K562 (cell line): ENCODE results near the gene ANKS1A. TPM values are rescaled to one million over a fixed set of nuclear protein-coding genes. Genes with fewer than 3 reads are reported as not detected.

ENCODE experiments used
- CC2D1A ChIP-seq: fragments of 450-650 bp; IDR thresholded peaks from 2 replicates; pipeline ENCODE4 v1.6.1; 2017; ENCODE audit warnings: mild to moderate bottlenecking
- CGGBP1 ChIP-seq: fragments of 250-450 bp; sonication (Bioruptor Pico); IDR thresholded peaks from 2 replicates; pipeline ENCODE4 v1.9.0; 2021; ENCODE audit warnings: mild to moderate bottlenecking
- ETV1 ChIP-seq: fragments of 450-650 bp; conservative IDR thresholded peaks from 2 replicates; pipeline ENCODE4 v1.6.1; 2016; ENCODE audit warnings: missing genetic modification characterization, control low read depth, low read depth, missing compliant biosample characterization
- FOXJ2 ChIP-seq: fragments of 200-800 bp; sonication (Bioruptor generic); IDR thresholded peaks from 2 replicates; pipeline ENCODE4 v1.6.1; 2016; ENCODE audit warnings: missing genetic modification characterization, missing compliant biosample characterization
- HDAC2 ChIP-seq: fragments of 450-650 bp; IDR thresholded peaks from 2 replicates; pipeline ENCODE4 v1.6.1; 2016; ENCODE audit warnings: mild to moderate bottlenecking
- HNRNPH1 ChIP-seq: fragments of 200-400 bp; formaldehyde crosslinking; optimal IDR thresholded peaks from 2 replicates; pipeline ENCODE3; 2017; ENCODE audit warnings: low read depth, mild to moderate bottlenecking, low read length, moderate library complexity
- IRF2 ChIP-seq: sonication (generic); formaldehyde crosslinking; IDR thresholded peaks from 2 replicates; pipeline ENCODE4 v1.8.1; 2022; ENCODE audit warnings: mild to moderate bottlenecking, missing genetic modification reagents
- KLF1 ChIP-seq: fragments of 450-650 bp; IDR thresholded peaks from 2 replicates; pipeline ENCODE4 v1.6.1; 2016; ENCODE audit warnings: missing genetic modification characterization, missing compliant biosample characterization
- MYC ChIP-seq, 2 experiments: fragments of 250-450 bp in 1 of 2; sonication (Bioruptor Pico) in 1 of 2; IDR thresholded peaks; 2 replicates each; pipeline versions ENCODE4 v1.5.1 to v1.6.1; 2012 to 2021; ENCODE audit warnings: low read depth in 2 of 2, borderline replicate concordance in 1 of 2, improper control_type of control experiment in 1 of 2, low read length in 1 of 2, mild to moderate bottlenecking in 1 of 2, moderate library complexity in 1 of 2
- NCOR1 ChIP-seq: fragments of 450-650 bp; IDR thresholded peaks from 2 replicates; pipeline ENCODE4 v1.6.1; 2016; ENCODE audit warnings: mild to moderate bottlenecking, moderate library complexity
- PPARD ChIP-seq: fragments of 250-450 bp; sonication (Bioruptor Pico); IDR thresholded peaks from 2 replicates; pipeline ENCODE4 v1.8.0; 2022; ENCODE audit warnings: inconsistent platforms, mild to moderate bottlenecking, moderate library complexity
- RBM22 ChIP-seq: fragments of 200-400 bp; formaldehyde crosslinking; IDR thresholded peaks from 2 replicates; pipeline ENCODE4 v1.6.1; 2018; ENCODE audit warnings: low read length, low read depth; ENCODE audit not compliant: poor library complexity, severe bottlenecking
- TAF1 ChIP-seq: IDR thresholded peaks from 2 replicates; pipeline ENCODE4 v1.6.1; 2011; ENCODE audit warnings: mild to moderate bottlenecking, low read length, moderate library complexity; ENCODE audit not compliant: insufficient read depth, control insufficient read depth, severe bottlenecking; ENCODE audit errors: extremely low read depth
- TEAD2 ChIP-seq: fragments of 450-650 bp; IDR thresholded peaks from 2 replicates; pipeline ENCODE4 v1.6.1; 2016; ENCODE audit warnings: missing genetic modification characterization, control low read depth, missing compliant biosample characterization
- ZNF589 ChIP-seq: fragments of 200-800 bp; sonication (Bioruptor generic); IDR thresholded peaks from 2 replicates; pipeline ENCODE4 v1.6.1; 2016; ENCODE audit warnings: low read depth, missing genetic modification characterization, missing compliant biosample characterization
- ZNF764 ChIP-seq: fragments of 250-450 bp; sonication (Bioruptor Pico); IDR thresholded peaks from 2 replicates; pipeline ENCODE4 v1.4.0; 2020; ENCODE audit warnings: low read depth, mild to moderate bottlenecking, moderate library complexity
- polyA plus RNA-seq, 8 experiments: library from polyadenylated mRNA; depleted of rRNA in 4 of 8; stranded (reverse) in 5 of 8; unstranded in 3 of 8; fragments of >200 nt; fragmentation: Nextera tagmentation in 2 of 8; fragmentation: Illumina TruSeq in 1 of 8; extraction: Ambion mirVana in 2 of 8; extraction: Trizol in 1 of 8; gene quantifications; 2 replicates each; pipeline versions ENCODE4 v1.2.1 to v1.2.3, GENCODE V29; 2011 to 2014; ENCODE audit warnings: inconsistent platforms in 1 of 8, missing spikeins in 1 of 8
- total RNA-seq, 7 experiments: library from RNA; depleted of rRNA in 6 of 7; stranded (reverse); fragments of >200 nt in 6 of 7; fragmentation: Illumina TruSeq in 2 of 7; extraction: Trizol in 2 of 7; gene quantifications; 2 replicates each; pipeline versions ENCODE4 v1.2.1 to v1.2.3, GENCODE V29; 2011 to 2021; ENCODE audit warnings: low replicate concordance in 1 of 7
- TF ChIP-seq, protein P1 (sequence below): fragments of 250-450 bp; sonication (Bioruptor Pico); IDR thresholded peaks from 2 replicates; pipeline ENCODE4 v1.4.0; 2020
- TF ChIP-seq, protein P2 (sequence below): sonication (generic); formaldehyde crosslinking; IDR thresholded peaks from 2 replicates; pipeline ENCODE4 v1.8.1; 2023; ENCODE audit warnings: mild to moderate bottlenecking, missing genetic modification reagents
- TF ChIP-seq, protein P3 (sequence below): fragments of 450-650 bp; IDR thresholded peaks from 2 replicates; pipeline ENCODE4 v1.6.1; 2014; ENCODE audit warnings: low read depth, mild to moderate bottlenecking, moderate library complexity, borderline replicate concordance

Gene ANKS1A
- total and polyA plus RNA-seq, 9 of the 15 experiments (the other 6 are each of a cell fraction or from before 2014, with no cell fraction given): 1.1 to 13.8 (median 5.3) TPM

DNA sequence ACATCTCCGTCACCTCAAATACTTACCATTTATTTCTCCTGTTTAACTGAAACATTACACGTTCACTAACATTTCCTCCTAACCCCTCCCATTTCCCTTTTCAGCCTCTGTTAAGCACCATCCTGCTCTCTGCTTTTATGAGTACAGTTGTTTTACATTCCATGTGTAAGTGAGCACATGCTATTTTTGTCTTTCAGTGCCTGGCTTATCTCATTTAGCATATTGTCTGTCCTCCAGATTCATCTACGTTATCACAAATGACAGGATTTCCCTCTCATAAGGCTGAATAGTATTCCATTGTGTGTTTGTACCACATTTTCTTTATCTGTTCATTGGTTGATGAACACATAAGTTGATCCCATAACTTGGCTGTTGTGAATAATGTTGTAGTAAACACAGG, 23.9 kb upstream of the ANKS1A start (continued):
- TF ChIP-seq, protein P1, sequence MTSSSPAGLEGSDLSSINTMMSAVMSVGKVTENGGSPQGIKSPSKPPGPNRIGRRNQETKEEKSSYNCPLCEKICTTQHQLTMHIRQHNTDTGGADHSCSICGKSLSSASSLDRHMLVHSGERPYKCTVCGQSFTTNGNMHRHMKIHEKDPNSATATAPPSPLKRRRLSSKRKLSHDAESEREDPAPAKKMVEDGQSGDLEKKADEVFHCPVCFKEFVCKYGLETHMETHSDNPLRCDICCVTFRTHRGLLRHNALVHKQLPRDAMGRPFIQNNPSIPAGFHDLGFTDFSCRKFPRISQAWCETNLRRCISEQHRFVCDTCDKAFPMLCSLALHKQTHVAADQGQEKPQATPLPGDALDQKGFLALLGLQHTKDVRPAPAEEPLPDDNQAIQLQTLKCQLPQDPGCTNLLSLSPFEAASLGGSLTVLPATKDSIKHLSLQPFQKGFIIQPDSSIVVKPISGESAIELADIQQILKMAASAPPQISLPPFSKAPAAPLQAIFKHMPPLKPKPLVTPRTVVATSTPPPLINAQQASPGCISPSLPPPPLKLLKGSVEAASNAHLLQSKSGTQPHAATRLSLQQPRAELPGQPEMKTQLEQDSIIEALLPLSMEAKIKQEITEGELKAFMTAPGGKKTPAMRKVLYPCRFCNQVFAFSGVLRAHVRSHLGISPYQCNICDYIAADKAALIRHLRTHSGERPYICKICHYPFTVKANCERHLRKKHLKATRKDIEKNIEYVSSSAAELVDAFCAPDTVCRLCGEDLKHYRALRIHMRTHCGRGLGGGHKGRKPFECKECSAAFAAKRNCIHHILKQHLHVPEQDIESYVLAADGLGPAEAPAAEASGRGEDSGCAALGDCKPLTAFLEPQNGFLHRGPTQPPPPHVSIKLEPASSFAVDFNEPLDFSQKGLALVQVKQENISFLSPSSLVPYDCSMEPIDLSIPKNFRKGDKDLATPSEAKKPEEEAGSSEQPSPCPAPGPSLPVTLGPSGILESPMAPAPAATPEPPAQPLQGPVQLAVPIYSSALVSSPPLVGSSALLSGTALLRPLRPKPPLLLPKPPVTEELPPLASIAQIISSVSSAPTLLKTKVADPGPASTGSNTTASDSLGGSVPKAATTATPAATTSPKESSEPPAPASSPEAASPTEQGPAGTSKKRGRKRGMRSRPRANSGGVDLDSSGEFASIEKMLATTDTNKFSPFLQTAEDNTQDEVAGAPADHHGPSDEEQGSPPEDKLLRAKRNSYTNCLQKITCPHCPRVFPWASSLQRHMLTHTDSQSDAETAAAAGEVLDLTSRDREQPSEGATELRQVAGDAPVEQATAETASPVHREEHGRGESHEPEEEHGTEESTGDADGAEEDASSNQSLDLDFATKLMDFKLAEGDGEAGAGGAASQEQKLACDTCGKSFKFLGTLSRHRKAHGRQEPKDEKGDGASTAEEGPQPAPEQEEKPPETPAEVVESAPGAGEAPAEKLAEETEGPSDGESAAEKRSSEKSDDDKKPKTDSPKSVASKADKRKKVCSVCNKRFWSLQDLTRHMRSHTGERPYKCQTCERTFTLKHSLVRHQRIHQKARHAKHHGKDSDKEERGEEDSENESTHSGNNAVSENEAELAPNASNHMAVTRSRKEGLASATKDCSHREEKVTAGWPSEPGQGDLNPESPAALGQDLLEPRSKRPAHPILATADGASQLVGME (CRISPR knock-in tag): no peak
- TF ChIP-seq CGGBP1 (CRISPR knock-in tag) (no peak), ZNF764 (no peak), CC2D1A (peak; percentile 93), MYC (IDR thresholded peaks at IDR 0.05; ENCODE audit: low read depth, low read length) (peak; percentile 95), MYC (CRISPR knock-in tag; IDR thresholded peaks at IDR 0.05; ENCODE audit: borderline replicate concordance, low read depth) (no peak), ZNF589 (no peak), TAF1 (no peak), HDAC2 (peak; percentile 99), IRF2 (CRISPR knock-in tag) (no peak), HNRNPH1 (no peak), TEAD2 (tag) (peak; percentile 83), NCOR1 (peak; percentile 96), FOXJ2 (no peak), RBM22 (no peak), ETV1 (tag) (peak; percentile 53), PPARD (CRISPR knock-in tag) (no peak), KLF1 (no peak)
- TF ChIP-seq, protein P2, sequence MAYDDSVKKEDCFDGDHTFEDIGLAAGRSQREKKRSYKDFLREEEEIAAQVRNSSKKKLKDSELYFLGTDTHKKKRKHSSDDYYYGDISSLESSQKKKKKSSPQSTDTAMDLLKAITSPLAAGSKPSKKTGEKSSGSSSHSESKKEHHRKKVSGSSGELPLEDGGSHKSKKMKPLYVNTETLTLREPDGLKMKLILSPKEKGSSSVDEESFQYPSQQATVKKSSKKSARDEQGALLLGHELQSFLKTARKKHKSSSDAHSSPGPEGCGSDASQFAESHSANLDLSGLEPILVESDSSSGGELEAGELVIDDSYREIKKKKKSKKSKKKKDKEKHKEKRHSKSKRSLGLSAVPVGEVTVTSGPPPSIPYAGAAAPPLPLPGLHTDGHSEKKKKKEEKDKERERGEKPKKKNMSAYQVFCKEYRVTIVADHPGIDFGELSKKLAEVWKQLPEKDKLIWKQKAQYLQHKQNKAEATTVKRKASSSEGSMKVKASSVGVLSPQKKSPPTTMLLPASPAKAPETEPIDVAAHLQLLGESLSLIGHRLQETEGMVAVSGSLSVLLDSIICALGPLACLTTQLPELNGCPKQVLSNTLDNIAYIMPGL: no peak
- TF ChIP-seq, protein P3, sequence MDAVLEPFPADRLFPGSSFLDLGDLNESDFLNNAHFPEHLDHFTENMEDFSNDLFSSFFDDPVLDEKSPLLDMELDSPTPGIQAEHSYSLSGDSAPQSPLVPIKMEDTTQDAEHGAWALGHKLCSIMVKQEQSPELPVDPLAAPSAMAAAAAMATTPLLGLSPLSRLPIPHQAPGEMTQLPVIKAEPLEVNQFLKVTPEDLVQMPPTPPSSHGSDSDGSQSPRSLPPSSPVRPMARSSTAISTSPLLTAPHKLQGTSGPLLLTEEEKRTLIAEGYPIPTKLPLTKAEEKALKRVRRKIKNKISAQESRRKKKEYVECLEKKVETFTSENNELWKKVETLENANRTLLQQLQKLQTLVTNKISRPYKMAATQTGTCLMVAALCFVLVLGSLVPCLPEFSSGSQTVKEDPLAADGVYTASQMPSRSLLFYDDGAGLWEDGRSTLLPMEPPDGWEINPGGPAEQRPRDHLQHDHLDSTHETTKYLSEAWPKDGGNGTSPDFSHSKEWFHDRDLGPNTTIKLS: no peak
